ENCODE results near the gene ARF1. TPM values are rescaled to one million over a fixed set of nuclear protein-coding genes. Genes with fewer than 3 reads are reported as not detected.

ARF1 gene
- total and polyA plus RNA-seq, 2 of the 13 experiments (the other 11 are each of a cell fraction or from before 2014, with no cell fraction given) = 186 to 327 TPM

- no peak for TF ChIP-seq NR2F6 (IDR thresholded peaks at IDR 0.05)
- TF ChIP-seq NR2F6 (CRISPR knock-in tag; IDR thresholded peaks at IDR 0.05) = peak; percentile 40
- TF ChIP-seq FOXP4 (CRISPR knock-in tag; IDR thresholded peaks at IDR 0.05) = peak; percentile 41; the same call in 1 of the 2 replicates
- TF ChIP-seq, protein P1, sequence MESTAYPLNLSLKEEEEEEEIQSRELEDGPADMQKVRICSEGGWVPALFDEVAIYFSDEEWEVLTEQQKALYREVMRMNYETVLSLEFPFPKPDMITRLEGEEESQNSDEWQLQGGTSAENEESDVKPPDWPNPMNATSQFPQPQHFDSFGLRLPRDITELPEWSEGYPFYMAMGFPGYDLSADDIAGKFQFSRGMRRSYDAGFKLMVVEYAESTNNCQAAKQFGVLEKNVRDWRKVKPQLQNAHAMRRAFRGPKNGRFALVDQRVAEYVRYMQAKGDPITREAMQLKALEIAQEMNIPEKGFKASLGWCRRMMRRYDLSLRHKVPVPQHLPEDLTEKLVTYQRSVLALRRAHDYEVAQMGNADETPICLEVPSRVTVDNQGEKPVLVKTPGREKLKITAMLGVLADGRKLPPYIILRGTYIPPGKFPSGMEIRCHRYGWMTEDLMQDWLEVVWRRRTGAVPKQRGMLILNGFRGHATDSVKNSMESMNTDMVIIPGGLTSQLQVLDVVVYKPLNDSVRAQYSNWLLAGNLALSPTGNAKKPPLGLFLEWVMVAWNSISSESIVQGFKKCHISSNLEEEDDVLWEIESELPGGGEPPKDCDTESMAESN (CRISPR knock-in tag; conservative IDR thresholded peaks at IDR 0.05) = peak; percentile 92
- TF ChIP-seq ZNF609 (CRISPR knock-in tag; IDR thresholded peaks at IDR 0.05; ENCODE audit: borderline replicate concordance) = 0 out of 2 replicates have a peak, but pooled peaks have one; percentile 41
- TF ChIP-seq NCOA1 (CRISPR knock-in tag; IDR thresholded peaks at IDR 0.05) = no peak
- TF ChIP-seq PHF21A (CRISPR knock-in tag; IDR thresholded peaks at IDR 0.05) = 0 out of 2 replicates have a peak, but pooled peaks have one; percentile 35
- TF ChIP-seq, protein P2, sequence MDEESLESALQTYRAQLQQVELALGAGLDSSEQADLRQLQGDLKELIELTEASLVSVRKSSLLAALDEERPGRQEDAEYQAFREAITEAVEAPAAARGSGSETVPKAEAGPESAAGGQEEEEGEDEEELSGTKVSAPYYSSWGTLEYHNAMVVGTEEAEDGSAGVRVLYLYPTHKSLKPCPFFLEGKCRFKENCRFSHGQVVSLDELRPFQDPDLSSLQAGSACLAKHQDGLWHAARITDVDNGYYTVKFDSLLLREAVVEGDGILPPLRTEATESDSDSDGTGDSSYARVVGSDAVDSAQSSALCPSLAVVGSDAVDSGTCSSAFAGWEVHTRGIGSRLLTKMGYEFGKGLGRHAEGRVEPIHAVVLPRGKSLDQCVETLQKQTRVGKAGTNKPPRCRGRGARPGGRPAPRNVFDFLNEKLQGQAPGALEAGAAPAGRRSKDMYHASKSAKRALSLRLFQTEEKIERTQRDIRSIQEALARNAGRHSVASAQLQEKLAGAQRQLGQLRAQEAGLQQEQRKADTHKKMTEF (CRISPR knock-in tag; IDR thresholded peaks at IDR 0.05) = peak; percentile 67
- TF ChIP-seq FUBP1 (CRISPR knock-in tag; IDR thresholded peaks at IDR 0.05; ENCODE audit: borderline replicate concordance) = peak; percentile 70; the same call in 1 of the 2 replicates
- TF ChIP-seq ZNF816 (CRISPR knock-in tag; IDR thresholded peaks at IDR 0.05; ENCODE audit: borderline replicate concordance) = peak; percentile 94
- TF ChIP-seq ARID2 (CRISPR knock-in tag; IDR thresholded peaks at IDR 0.05; ENCODE audit: borderline replicate concordance) = no peak
- TF ChIP-seq HOXD1 (CRISPR knock-in tag; IDR thresholded peaks at IDR 0.05) = no peak; the same call in 1 of the 2 replicates
- TF ChIP-seq SIN3B (IDR thresholded peaks at IDR 0.05; ENCODE audit: low read length) = peak; percentile 93
- peak; percentile 93 for TF ChIP-seq ZFX (CRISPR knock-in tag; IDR thresholded peaks at IDR 0.05; ENCODE audit: low read depth)
Observed at GRCh38 chr1:228109073-228109961, 26.8 kb downstream of the ARF1 start, which contains the start of gene MRPL55 (continued).
